ENCODE results near the gene PGM2L1. TPM values are rescaled to one million over a fixed set of nuclear protein-coding genes. Genes with fewer than 3 reads are reported as not detected.

PGM2L1 gene
- total and polyA plus RNA-seq, 12 donors: 0.54 to 27.8 (median 2.2) TPM

GRCh38 chr11:74390697-74391096, 7.5 kb downstream of the PGM2L1 start:
- WGBS, 4 donors: 78 to 90% (median 85%) methylated on average over 2 of the region's 2 CpGs
- Histone ChIP-seq H3K27ac (no peak overlapping the region), H3K4me3 (no peak overlapping the region), H3K9me3 (replicated peaks in 1 of 3) (no peaks in the 10 kb centered on the region), H3K27me3 (no peaks in the 10 kb centered on the region), H3K4me1 (replicated peaks in 1 of 2) (no peaks in the 10 kb centered on the region), H3K36me3 (replicated peaks in 1 of 2) (no peaks in the 10 kb centered on the region)
- intact Hi-C loops (cut with DNase I): no loop called here
- no peak for DNase-seq
- TF ChIP-seq CTCF (IDR thresholded peaks at IDR 0.05): no peak
- TF ChIP-seq POLR2A (IDR thresholded peaks at IDR 0.05): no peak

- TF ChIP-seq POLR2A (IDR thresholded peaks at IDR 0.05): no peak
- peak; percentile 52 to 74 (median 62) for TF ChIP-seq CTCF (IDR thresholded peaks at IDR 0.05)
- Histone ChIP-seq H3K9me3 (replicated peaks in 1 of 3) (no peaks in the 10 kb centered on the region), H3K4me3 (no peak overlapping the region), H3K36me3 (replicated peaks in 1 of 2) (no peaks in the 10 kb centered on the region), H3K27me3 (no peaks in the 10 kb centered on the region), H3K27ac (no peak overlapping the region), H3K4me1 (replicated peaks in 1 of 2) (no peaks in the 10 kb centered on the region)
- peak; percentile 37 to 81 (median 65) for DNase-seq
- WGBS, 4 donors: 4 to 6% (median 4%) methylated on average over 2 of the region's 2 CpGs
- intact Hi-C loops (cut with DNase I): loop anchor here in 1 of 2 donors (5.0 kb wide), 1 partner anchor 58 kb away; no protein-coding TSS in a partner anchor
Measured at GRCh38 chr11:74388678-74389327, 9.4 kb downstream of the PGM2L1 start.

- H3K27ac ChIP-seq: no peak overlapping the region
- no peaks in the 10 kb centered on the region for H3K4me1 ChIP-seq (replicated peaks in 1 of 2)
- no peak overlapping the region for H3K4me3 ChIP-seq
- TF ChIP-seq POLR2A (IDR thresholded peaks at IDR 0.05) (no peak), CTCF (IDR thresholded peaks at IDR 0.05) (no peak)
- DNase-seq: no peak
- no peaks in the 10 kb centered on the region for H3K27me3 ChIP-seq
- 93 to 98% (median 96%) methylated on average over 3 of the region's 3 CpGs for WGBS, 4 donors
- intact Hi-C loops (cut with DNase I): loop anchor here in 1 of 2 donors (5.0 kb wide), 1 partner anchor 63 kb away; no protein-coding TSS in a partner anchor
- no peaks in the 10 kb centered on the region for H3K36me3 ChIP-seq (replicated peaks in 1 of 2)
- H3K9me3 ChIP-seq (replicated peaks in 1 of 3): no peaks in the 10 kb centered on the region
Measured at GRCh38 chr11:74384641-74385040, 13.6 kb downstream of the PGM2L1 start.

- intact Hi-C loops (cut with DNase I): no loop called here
- Histone ChIP-seq H3K27me3 (no peaks in the 10 kb centered on the region), H3K4me3 (no peak overlapping the region), H3K36me3 (replicated peaks in 1 of 2) (no peaks in the 10 kb centered on the region), H3K9me3 (replicated peaks in 1 of 3) (no peaks in the 10 kb centered on the region), H3K27ac (no peak overlapping the region), H3K4me1 (replicated peaks in 1 of 2) (no peaks in the 10 kb centered on the region)
- WGBS, 4 donors: 93 to 100% (median 96%) methylated on average over 1 of the region's 1 CpG
- peak in 1 of 7 donors; percentile 7 for DNase-seq
- no peak for TF ChIP-seq POLR2A (IDR thresholded peaks at IDR 0.05)
- TF ChIP-seq CTCF (IDR thresholded peaks at IDR 0.05): no peak
Measured at GRCh38 chr11:74380746-74381439, 17.3 kb downstream of the PGM2L1 start.

All from adrenal gland (tissue), 12 donors.